Fibroblast of peridontal ligament (primary cell): ENCODE results near the gene NMNAT3.

Experiments used
- DNase-seq: peaks from one replicate; pipeline ENCODE4 v3.0.0-alpha.2; 2010; ENCODE audit errors: extremely low read depth

The NMNAT3 gene

DNA sequence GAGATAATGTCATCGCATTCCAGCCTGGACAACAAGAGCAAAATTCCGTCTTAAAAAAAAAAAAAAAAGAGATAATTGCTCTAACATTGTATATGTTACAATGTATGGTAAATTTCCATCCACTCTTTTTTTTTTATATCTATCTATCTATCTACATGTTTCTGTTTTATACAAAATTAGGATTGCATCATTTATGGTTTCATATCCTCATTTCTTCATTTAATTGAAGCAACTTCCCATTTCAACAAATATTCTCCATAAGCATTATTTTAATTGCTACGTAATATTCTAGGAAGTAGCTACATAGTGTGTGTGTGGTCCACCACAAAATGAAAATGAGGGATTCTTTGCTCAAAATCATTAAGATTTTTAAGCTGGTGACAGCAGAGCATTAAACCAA, 156.6 kb downstream of the NMNAT3 start:
- no peak for DNase-seq

- DNase-seq, result peak; percentile 53
These were observed 157.6 kb downstream of the NMNAT3 start for GRCh38 chr3:139519998-139520737.

DNA sequence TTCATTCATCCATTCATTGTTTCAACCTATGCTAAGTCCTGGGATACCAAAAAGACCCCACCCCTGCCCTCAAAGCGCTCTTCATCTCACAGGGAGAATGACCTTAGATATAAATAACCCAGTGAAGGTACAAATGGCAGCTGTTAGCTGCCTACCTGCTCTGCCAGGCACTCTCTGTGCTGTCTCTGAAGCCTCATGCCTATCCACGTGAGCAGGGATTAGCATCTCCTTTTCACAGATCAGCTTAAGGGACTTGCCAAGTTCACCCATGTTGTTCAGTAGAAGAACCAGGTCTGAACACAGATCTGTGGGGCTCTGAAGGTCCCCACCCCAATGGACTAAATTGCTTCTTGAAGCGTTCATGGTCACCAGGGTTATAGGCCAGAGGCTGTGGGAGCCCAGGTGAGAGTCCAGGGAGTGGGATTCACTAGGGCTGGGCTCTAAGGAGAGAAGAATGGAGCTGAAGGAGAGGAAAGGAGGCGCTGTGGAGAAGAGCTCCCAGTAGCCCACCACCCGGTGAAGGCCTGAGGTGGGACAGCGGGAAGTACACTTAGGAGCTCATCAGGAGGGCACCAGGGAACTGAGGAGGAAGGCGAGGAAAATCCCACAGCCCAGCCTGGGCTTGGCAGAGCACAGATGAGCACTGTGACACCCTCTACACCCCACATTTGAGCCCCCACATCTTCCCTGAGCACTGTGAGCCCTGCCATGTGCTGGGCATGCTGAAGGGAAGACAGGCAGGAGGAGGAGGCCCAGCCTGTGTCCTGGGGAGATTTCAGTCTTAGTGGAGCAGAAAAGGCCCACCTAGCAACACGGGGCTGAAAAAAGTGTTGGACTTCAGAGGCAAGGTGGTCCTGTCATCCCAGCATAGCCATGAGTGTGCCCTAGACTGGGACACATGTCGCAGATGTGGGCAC, 158.6 kb downstream of the NMNAT3 start:
- no peak for DNase-seq

GRCh38 chr3:139518306-139518705, 159.5 kb downstream of the NMNAT3 start:
- DNase-seq, result no peak

DNA sequence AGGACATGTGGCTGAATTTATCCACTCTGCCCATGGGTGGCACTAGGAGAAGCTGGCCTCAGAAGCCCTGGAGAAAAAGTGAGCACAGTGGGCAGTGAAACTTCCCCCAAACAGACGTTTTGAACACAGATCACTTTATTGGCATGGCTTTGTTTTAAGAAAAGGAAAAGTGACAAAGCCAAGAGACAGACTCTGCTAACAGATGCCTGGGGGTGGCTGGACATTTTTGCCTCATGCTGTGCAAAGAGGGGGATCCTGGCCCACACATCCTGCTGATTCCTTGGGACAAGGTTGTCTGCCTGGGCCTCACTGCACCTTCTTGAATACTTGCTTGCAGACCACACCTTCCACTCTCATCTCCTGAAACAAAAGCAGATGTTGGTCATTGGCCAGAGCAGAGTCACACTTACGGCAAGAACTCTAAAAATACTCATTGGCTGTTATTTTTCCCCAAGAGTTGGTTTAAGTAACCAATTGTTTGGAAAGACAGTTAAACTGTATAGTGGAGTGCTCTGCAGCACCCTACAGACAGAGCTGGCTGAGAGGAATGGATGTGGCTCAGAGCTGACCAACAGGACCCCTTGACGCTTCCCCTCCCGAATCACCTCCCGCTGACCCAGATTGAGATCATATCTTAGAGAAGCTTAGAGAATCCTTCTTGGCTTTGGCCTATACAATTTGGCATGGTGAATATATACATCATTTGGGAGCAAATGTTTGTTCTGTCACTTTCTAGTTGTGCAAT, 160.3 kb downstream of the NMNAT3 start:
- no peak for DNase-seq

GRCh38 chr3:139514741-139515140, 163.0 kb downstream of the NMNAT3 start:
- no peak for DNase-seq
